Fibroblast of lung (primary cell): ENCODE data around the gene ZNF544.

Experiments used
- CTCF ChIP-seq, 2 donors: IDR thresholded peaks in 1 of 2; conservative IDR thresholded peaks in 1 of 2; 1 replicate in 1 of 2; 2 replicates in 1 of 2; pipeline ENCODE4 v1.5.1; 2011 to 2012; ENCODE audit warnings: low read length in 2 of 2, control low read depth in 1 of 2, inconsistent platforms in 1 of 2, low read depth in 1 of 2, mild to moderate bottlenecking in 1 of 2
- EZH2 ChIP-seq: IDR thresholded peaks from 2 replicates; pipeline ENCODE4 v1.5.1; 2012; ENCODE audit warnings: low read length, control low read depth, mild to moderate bottlenecking; ENCODE audit errors: missing control alignments

GRCh38 chr19:58296104-58296503 lies 67.4 kb downstream of the ZNF544 start:
- TF ChIP-seq CTCF (conservative IDR thresholded peaks at IDR 0.05 in 1 of 2, IDR thresholded peaks at IDR 0.05 in 1 of 2; ENCODE audit: low read depth in 1 of 2, low read length in 2 of 2) (no peak), EZH2 (no peak)
